ENCODE data around the gene PRKG1.

DNA sequence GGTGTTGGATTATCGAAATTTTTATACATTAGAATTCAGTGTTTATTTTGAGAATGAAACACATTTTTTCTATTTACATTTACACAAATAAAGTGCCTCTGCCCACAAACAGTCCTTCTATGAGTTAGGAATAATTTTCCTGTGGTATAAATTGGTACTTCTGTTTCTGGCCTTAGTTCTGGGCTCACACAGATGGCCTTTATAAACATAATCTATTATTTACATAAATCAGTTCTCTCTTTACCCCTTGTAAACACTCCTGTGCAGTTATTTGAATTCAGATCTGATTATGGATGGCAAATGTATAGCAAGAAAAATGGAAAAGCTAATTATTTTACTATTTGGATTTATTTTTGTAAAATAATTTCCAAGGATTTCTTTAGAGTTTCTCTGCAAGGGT lies 143.2 kb downstream of the PRKG1 start:
- TF ChIP-seq, protein P1, sequence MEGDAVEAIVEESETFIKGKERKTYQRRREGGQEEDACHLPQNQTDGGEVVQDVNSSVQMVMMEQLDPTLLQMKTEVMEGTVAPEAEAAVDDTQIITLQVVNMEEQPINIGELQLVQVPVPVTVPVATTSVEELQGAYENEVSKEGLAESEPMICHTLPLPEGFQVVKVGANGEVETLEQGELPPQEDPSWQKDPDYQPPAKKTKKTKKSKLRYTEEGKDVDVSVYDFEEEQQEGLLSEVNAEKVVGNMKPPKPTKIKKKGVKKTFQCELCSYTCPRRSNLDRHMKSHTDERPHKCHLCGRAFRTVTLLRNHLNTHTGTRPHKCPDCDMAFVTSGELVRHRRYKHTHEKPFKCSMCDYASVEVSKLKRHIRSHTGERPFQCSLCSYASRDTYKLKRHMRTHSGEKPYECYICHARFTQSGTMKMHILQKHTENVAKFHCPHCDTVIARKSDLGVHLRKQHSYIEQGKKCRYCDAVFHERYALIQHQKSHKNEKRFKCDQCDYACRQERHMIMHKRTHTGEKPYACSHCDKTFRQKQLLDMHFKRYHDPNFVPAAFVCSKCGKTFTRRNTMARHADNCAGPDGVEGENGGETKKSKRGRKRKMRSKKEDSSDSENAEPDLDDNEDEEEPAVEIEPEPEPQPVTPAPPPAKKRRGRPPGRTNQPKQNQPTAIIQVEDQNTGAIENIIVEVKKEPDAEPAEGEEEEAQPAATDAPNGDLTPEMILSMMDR (IDR thresholded peaks at IDR 0.05), result no peak
- no peak for TF ChIP-seq POLR2A (IDR thresholded peaks at IDR 0.05)
